GM19397 (cell line): ENCODE results near the gene PSTPIP1.
"Not testable (repeated sequence)": the region's sequence is repeated elsewhere in the genome, so short reads cannot be mapped to it uniquely, and the experiment has no call there.

Experiments used
- ATAC-seq: cut with Tn5 transposase; IDR thresholded peaks from one replicate; pipeline ENCODE4 v1.9.1; 2021; ENCODE audit warnings: mild to moderate bottlenecking, moderate library complexity; ENCODE audit not compliant: unreplicated experiment

Gene PSTPIP1

GRCh38 chr15:76994971-76995945 is at the start of gene PSTPIP1:
Gene PSTPIP1 (plus strand): TSS chr15:76995126. CDS start chr15:76995574, 448 bp downstream.
- ATAC-seq, result peak; percentile 54

DNA sequence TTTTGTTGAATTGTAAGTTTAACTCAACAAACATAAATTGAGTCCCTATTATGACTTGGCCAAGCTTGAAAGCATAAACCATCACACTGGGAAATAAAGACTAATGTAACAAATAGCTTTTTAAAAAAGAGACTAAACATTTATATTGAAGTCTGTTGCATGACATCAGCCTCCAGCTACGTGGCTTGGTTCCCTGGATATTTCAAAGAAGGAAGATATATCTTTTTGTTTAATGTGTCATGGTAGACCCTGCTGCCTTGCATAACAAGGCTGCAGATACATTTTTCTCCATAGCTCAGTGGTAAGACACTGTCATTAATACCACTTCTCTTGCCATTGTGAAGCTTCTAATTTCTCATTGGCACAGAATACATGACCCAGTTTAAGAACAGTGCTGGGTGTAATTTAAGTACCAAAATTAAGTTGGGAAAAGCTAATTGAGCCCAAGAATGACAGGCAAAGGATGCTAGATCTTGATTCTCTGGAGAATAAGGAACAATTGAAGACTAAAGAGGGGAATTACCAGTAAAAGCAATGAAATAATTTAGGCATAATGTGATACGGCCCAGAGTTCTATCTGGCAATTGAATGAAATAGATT is 49.3 kb upstream of the PSTPIP1 start:
- ATAC-seq, result no peak

DNA sequence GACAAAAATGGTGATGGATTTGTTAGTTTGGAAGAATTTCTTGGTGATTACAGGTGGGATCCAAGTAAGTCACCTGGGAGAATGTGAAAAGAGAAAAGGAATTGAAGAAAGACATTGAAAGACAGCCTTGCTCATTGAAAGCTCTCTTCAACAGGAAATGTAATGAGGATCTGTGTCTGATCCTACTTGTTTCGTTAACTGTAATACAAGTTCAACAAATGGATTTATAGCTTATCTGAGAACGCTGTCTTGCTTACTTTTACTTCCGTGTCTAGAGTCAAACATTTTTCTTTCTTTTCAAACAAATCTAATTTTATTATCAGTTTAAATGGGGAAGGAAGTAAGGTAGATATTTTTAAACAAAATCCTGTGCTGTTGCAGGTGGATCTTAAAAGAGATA is 47.5 kb upstream of the PSTPIP1 start:
- no peak for ATAC-seq

DNA sequence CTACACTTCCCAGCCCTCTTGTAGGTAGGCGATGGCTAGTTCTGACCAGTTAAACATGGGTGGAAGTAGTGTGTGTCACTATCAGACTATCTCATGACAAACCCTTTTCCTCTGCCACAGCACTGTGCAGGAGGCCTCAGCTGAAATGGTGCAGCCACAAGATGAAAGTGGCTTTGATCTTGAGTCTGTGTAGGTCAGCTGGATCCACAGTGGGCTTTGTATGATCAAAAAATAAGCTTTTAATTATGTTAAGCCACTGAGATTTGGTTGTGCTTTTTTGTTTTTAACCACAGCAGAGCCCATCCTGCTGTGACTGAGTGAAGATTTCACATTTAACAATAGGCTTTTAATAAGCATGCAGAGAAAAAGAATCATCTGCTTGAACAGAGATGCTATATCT is 43.7 kb upstream of the PSTPIP1 start:
- no peak for ATAC-seq

DNA sequence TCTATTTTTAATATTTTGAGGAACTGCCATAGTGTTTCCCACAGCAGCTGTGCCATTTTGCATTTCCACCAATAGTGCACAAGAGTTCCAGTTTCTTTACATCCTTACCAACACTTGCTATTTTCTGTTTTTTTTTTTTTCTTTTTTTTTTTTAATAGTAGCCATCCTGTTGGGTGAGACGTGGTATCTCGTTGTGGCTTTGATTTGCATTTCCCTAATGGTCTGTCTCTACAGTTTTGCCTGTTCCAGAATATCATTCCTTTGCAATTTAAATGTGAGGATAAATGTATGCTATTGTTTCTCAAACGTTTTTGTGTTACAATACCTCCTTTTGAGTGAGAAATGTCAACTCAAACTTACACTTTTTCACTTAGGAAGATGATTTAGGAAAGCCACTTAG is 41.0 kb upstream of the PSTPIP1 start:
- no peak for ATAC-seq

- no peak for ATAC-seq
These were observed 40.2 kb upstream of the PSTPIP1 start for GRCh38 chr15:76954744-76955143.

GRCh38 chr15:76961268-76962011 is 33.5 kb upstream of the PSTPIP1 start:
- no peak for ATAC-seq

DNA sequence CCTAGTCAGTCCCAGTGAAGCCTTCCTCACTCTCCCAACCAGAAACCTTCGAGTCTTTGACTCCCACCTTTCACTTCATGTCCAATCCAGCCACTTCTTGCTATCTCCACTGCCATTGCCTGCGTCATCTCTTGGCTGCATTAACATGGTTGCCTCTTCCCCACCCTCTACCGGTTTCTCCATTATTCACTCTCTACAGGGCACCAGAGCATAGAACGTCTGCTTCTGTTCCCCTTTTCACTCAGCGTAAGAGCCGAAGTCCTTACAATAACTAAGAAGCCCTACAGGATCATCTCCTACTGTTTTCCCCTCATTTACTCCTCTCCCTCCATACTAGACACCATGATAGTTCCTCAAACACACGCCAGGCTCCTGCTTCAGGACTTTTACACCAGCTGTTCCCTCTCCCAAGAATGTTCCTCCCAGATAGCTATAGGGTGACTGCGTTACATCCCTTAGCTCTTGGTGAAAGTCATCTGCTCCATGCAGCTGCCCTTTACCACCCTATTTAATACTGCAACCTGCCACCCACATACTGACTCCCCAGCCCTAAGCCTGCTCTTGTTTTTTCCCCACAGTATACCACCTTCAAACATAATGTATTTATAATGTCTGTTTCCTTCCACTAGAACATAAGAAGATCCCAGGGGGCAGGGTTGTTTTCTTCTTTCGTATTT is 32.5 kb upstream of the PSTPIP1 start:
- no peak for ATAC-seq

GRCh38 chr15:76963596-76963995 is 31.3 kb upstream of the PSTPIP1 start:
- no peak for ATAC-seq

DNA sequence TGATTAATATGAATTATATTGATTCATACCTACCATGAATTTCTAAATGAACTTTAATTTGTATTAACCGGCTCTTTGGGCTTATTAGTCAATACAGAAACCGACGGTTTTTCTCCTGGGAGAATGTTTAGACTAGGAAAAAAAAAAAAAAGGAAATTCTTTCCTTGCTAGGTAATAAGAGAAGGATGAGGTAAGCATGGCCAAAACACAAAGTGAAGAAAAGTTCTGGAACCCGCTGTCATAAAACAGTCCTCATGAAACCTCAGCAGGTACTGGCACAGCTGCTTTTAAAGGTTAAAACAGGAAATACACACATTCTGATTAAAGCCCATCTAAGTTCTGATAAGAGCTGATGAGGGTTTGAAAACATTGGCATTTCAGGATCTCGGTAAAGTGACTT is 30.8 kb upstream of the PSTPIP1 start:
- no peak for ATAC-seq

GRCh38 chr15:76966051-76966450 is 28.9 kb upstream of the PSTPIP1 start:
- ATAC-seq, result not testable (repeated sequence)

DNA sequence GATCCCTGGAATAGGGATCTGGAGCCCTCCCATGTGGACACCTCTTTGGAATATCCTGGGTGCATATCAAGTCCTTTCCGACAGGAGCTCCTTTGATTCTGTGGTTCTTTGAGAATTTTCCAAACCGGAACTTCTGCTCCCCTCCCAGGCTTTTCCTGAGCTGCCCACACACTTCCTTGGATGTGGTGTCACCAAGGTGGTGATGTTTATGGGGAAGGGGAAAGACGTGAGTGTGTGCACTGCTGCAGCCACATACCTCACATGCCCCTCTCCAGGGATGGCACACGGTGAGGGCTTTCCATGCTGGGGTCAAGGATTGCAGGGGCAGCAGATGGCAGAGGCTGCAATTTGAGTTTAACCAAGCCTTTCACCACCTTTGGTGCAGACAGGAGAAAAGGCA is 27.9 kb upstream of the PSTPIP1 start:
- ATAC-seq, result no peak

DNA sequence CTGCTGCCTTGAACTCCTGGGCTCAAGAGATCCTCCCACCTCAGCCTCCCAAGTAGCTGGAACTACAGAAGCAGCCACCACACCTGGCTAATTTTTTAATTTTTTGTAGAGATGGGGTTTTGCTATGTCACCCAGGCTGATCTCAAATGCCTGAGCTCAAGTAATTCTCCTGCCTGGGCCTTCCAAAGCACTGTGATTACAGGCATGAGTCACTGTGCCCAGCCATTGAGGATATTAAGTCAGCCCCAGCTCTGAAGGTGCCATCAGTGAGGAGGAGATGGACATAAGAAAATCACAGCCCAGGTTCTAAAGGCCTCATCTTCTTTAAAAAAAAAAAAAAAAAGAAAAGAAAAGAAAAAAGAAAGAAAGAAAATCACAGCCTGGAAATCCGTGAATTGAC is 26.6 kb upstream of the PSTPIP1 start:
- ATAC-seq, result no peak

DNA sequence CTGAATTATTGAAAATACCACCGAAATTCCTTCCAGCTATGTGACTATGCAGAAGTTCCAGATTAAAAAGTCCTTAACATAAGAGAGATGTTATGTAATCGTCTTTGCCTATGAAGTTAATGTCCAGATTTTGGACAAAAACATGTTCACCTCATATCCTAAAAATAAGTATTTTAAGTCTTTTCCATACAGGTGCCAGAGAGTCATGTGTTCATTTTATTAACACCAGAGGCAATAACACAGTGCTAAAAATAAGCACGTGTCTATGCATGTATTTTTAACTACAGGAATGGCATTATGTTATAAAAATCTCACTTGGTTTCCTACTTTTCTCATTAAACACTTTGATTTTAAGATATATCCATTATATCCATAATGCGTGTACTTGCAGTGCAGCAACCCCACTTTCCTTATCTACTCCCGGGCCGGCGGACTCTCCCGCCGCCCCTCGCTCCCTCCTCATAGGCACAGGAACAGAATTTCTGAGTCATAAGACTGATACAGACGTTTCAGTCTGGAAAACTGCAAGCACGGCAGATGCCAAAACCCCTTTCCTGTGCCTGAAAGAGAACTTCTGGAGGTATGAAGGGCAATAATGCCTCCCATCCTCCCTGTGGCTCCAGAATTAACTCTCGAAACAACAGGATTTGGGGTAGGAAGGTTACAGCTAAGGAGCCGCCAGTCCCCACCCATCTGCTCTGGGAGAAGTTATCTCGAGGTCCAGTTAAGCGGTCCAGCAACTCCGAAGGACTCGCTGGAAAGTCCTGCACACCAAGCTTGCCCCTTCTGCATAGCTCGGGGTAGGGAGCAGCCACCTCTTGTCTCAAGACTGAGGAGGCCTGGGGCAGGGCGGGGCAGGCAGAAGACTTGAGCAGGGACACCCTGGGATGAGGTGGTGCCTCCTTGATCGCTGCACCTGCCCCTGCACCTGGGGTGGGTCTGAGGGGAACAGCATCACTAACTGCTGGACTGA is 22.3 kb upstream of the PSTPIP1 start:
- no peak for ATAC-seq

DNA sequence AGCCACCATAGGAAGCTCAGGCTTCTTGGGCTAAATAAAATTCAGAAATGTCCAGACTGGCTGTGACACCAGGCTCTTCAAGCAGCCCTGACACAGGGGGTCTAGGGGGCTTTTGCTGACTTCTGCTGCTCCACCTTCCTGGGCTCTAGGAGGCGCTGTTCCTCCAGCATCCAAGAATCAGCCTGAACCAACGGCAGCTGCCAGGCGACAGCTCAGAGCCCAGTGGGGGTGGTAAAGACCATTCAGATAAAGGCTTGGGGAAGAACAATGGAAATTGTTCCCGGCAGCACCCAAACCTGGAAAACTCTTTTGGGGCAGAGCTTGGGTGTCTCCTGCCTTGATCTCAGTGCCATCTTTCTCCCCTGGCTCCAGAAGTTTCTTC is 21.6 kb upstream of the PSTPIP1 start:
- no peak for ATAC-seq

DNA sequence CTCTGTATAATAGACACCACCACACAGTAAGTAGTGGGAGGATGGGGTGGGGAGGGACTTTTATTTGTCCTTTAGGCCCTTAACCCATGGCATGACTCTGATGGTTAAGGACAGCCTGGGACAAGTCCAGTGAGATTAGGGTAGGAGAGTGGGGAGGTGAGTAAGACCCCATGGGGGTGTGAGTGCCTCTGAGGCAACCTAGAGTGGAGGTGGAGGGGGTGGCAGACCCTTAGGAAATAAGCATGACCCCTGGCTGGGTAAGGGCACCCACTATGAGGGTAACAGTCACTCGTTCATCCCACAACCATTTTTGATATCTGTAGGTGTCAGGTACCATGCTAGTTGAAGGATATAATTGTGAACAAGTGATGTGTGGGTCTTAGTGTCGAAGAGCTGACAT is 21.0 kb upstream of the PSTPIP1 start:
- ATAC-seq, result no peak

GRCh38 chr15:76974456-76975036 is 20.4 kb upstream of the PSTPIP1 start:
- ATAC-seq, result no peak

DNA sequence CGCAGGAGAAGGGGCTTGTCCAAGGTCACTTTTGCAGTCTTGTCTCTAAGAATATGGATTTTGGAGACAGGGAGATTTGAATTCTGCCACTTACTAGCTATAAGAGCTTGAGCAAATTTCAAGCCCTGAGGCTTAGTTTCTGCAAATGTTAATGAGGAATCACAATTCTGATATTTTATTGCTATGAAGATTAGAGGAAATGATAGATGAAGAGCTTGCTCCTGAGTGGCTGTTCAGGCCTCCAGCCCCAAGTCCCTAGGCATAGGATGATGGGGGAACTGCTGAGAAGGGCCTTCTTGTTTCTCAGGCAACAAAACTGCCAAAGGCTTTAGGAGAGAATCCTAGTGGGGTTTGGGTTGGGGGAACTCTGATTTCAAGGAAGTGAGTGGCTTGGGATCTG is 18.8 kb upstream of the PSTPIP1 start:
- no peak for ATAC-seq

GRCh38 chr15:76976572-76977270 is 18.2 kb upstream of the PSTPIP1 start:
- ATAC-seq, result no peak
